LNCAP (cell line): ENCODE results near the gene PLXNC1.

Source experiments
- CTCF ChIP-seq: fragments of 450-650 bp; IDR thresholded peaks from 2 replicates; pipeline ENCODE4 v1.5.1; 2017; ENCODE audit warnings: mild to moderate bottlenecking

PLXNC1 gene

GRCh38 chr12:94247246-94247645 is 98.9 kb downstream of the PLXNC1 start:
- no peak for TF ChIP-seq CTCF

GRCh38 chr12:94248582-94248981 is 100.2 kb downstream of the PLXNC1 start:
- TF ChIP-seq CTCF = no peak

GRCh38 chr12:94250130-94250529 is 101.8 kb downstream of the PLXNC1 start:
- no peak for TF ChIP-seq CTCF

GRCh38 chr12:94254270-94254669 is 105.9 kb downstream of the PLXNC1 start:
- no peak for TF ChIP-seq CTCF

- no peak for TF ChIP-seq CTCF
Measured at GRCh38 chr12:94255006-94255405, 106.6 kb downstream of the PLXNC1 start.

GRCh38 chr12:94255428-94255827 is 107.1 kb downstream of the PLXNC1 start:
- TF ChIP-seq CTCF = no peak

- no peak for TF ChIP-seq CTCF
Measured at GRCh38 chr12:94258593-94258992, 110.2 kb downstream of the PLXNC1 start.

GRCh38 chr12:94260017-94260416 is 111.6 kb downstream of the PLXNC1 start:
- TF ChIP-seq CTCF = no peak
